GM23338 (cell line): ENCODE measurements around the gene CASP1.

Experiments used
- CREB1 ChIP-seq: fragments of 250-450 bp; sonication (Bioruptor Pico); IDR thresholded peaks from 2 replicates; pipeline ENCODE4 v1.5.0; 2020; ENCODE audit warnings: low read depth, mild to moderate bottlenecking, moderate library complexity
- EZH2 ChIP-seq: fragments of 200-600 bp; sonication (generic); IDR thresholded peaks from one replicate; pipeline ENCODE4 v1.8.0; 2017; ENCODE audit warnings: antibody characterized with exemption, mild to moderate bottlenecking, low read depth; ENCODE audit not compliant: unreplicated experiment
- EZH2phosphoT487 ChIP-seq: fragments of 200-600 bp; sonication (generic); IDR thresholded peaks from one replicate; pipeline ENCODE4 v1.8.1; 2018; ENCODE audit warnings: antibody characterized with exemption; ENCODE audit not compliant: unreplicated experiment
- JUNB ChIP-seq: IDR thresholded peaks from one replicate; pipeline ENCODE4 v1.6.1; 2016; ENCODE audit warnings: antibody characterized with exemption; ENCODE audit not compliant: unreplicated experiment
- NANOG ChIP-seq: IDR thresholded peaks from 2 replicates; pipeline ENCODE4 v1.6.1; 2016; ENCODE audit warnings: antibody characterized with exemption, borderline replicate concordance
- POLR2AphosphoS5 ChIP-seq: IDR thresholded peaks from 2 replicates; pipeline ENCODE4 v1.6.1; 2016; ENCODE audit warnings: antibody characterized with exemption, low read depth
- STAT1 ChIP-seq: IDR thresholded peaks from one replicate; pipeline ENCODE4 v1.6.1; 2016; ENCODE audit warnings: antibody characterized with exemption; ENCODE audit not compliant: unreplicated experiment
- ZNF114 ChIP-seq: fragments of 250-450 bp; sonication (Bioruptor Pico); IDR thresholded peaks from 2 replicates; pipeline ENCODE4 v1.5.0; 2020; ENCODE audit warnings: mild to moderate bottlenecking, moderate library complexity
- ZNF331 ChIP-seq: fragments of 250-450 bp; sonication (Bioruptor Pico); IDR thresholded peaks from 2 replicates; pipeline ENCODE4 v1.5.0; 2020; ENCODE audit warnings: low read depth, mild to moderate bottlenecking, moderate library complexity
- TF ChIP-seq, protein P1 (sequence below): IDR thresholded peaks from 2 replicates; pipeline ENCODE4 v1.6.1; 2016; ENCODE audit warnings: antibody characterized with exemption
- TF ChIP-seq, protein P2 (sequence below): IDR thresholded peaks from one replicate; pipeline ENCODE4 v1.6.1; 2018; ENCODE audit warnings: antibody characterized with exemption; ENCODE audit not compliant: unreplicated experiment
- TF ChIP-seq, protein P3 (sequence below), 2 experiments: fragments of 200-600 bp in 1 of 2; sonication (generic) in 1 of 2; conservative IDR thresholded peaks; 2 replicates each; pipeline versions ENCODE4 v1.5.1 to v1.6.1; 2016 to 2017; ENCODE audit warnings: antibody characterized with exemption in 2 of 2, low read depth in 2 of 2, mild to moderate bottlenecking in 2 of 2, moderate library complexity in 1 of 2

DNA sequence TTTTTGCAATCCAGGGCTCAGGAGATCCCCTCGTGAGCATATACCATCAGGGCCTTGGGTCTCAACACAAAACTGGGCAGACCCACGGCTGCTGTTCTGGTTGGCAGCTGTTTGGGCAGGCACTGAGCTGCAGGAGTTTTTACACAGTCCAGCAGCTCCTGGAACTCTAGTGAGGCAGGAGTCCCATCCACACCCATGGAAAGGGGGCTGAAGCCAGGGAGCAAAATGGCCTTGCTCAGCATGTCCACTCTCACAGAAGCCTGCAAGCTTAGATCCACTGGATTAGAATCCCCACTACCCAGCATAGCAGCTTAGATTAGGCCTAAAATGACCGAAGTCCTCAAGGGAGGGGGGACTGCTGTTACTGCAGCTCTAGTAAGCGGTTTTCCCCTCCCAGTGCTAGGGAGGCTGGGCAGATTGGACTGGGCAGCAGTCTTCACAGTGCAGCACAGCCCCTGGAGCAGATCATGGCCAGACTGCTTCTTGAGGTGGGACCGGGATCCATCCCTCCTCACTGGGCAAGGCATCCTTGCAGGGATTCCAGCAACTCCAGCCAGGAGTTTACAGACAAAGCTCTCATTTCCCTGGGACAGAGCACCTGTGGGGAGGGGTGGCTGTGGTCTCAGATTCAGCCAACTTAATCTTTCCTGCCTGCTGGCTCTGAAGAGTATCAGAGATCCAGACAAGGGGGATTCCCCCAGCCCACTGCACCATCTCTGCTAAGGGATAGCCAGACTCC lies 46.6 kb upstream of the CASP1 start:
- no peak for TF ChIP-seq STAT1
- TF ChIP-seq, protein P1, sequence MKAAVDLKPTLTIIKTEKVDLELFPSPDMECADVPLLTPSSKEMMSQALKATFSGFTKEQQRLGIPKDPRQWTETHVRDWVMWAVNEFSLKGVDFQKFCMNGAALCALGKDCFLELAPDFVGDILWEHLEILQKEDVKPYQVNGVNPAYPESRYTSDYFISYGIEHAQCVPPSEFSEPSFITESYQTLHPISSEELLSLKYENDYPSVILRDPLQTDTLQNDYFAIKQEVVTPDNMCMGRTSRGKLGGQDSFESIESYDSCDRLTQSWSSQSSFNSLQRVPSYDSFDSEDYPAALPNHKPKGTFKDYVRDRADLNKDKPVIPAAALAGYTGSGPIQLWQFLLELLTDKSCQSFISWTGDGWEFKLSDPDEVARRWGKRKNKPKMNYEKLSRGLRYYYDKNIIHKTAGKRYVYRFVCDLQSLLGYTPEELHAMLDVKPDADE = no peak
- TF ChIP-seq, protein P2, sequence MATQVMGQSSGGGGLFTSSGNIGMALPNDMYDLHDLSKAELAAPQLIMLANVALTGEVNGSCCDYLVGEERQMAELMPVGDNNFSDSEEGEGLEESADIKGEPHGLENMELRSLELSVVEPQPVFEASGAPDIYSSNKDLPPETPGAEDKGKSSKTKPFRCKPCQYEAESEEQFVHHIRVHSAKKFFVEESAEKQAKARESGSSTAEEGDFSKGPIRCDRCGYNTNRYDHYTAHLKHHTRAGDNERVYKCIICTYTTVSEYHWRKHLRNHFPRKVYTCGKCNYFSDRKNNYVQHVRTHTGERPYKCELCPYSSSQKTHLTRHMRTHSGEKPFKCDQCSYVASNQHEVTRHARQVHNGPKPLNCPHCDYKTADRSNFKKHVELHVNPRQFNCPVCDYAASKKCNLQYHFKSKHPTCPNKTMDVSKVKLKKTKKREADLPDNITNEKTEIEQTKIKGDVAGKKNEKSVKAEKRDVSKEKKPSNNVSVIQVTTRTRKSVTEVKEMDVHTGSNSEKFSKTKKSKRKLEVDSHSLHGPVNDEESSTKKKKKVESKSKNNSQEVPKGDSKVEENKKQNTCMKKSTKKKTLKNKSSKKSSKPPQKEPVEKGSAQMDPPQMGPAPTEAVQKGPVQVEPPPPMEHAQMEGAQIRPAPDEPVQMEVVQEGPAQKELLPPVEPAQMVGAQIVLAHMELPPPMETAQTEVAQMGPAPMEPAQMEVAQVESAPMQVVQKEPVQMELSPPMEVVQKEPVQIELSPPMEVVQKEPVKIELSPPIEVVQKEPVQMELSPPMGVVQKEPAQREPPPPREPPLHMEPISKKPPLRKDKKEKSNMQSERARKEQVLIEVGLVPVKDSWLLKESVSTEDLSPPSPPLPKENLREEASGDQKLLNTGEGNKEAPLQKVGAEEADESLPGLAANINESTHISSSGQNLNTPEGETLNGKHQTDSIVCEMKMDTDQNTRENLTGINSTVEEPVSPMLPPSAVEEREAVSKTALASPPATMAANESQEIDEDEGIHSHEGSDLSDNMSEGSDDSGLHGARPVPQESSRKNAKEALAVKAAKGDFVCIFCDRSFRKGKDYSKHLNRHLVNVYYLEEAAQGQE = no peak
- TF ChIP-seq, protein P3, sequence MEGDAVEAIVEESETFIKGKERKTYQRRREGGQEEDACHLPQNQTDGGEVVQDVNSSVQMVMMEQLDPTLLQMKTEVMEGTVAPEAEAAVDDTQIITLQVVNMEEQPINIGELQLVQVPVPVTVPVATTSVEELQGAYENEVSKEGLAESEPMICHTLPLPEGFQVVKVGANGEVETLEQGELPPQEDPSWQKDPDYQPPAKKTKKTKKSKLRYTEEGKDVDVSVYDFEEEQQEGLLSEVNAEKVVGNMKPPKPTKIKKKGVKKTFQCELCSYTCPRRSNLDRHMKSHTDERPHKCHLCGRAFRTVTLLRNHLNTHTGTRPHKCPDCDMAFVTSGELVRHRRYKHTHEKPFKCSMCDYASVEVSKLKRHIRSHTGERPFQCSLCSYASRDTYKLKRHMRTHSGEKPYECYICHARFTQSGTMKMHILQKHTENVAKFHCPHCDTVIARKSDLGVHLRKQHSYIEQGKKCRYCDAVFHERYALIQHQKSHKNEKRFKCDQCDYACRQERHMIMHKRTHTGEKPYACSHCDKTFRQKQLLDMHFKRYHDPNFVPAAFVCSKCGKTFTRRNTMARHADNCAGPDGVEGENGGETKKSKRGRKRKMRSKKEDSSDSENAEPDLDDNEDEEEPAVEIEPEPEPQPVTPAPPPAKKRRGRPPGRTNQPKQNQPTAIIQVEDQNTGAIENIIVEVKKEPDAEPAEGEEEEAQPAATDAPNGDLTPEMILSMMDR (conservative IDR thresholded peaks at IDR 0.05; ENCODE audit: low read depth in 2 of 2) = no peak
- TF ChIP-seq EZH2 = no peak
- TF ChIP-seq CREB1 (CRISPR knock-in tag) = no peak
- TF ChIP-seq POLR2AphosphoS5 = no peak
- TF ChIP-seq EZH2phosphoT487 = no peak
- TF ChIP-seq ZNF114 (CRISPR knock-in tag) = no peak
- TF ChIP-seq NANOG = no peak
- TF ChIP-seq JUNB = no peak
- no peak for TF ChIP-seq ZNF331 (CRISPR knock-in tag)
